Measurements from ENCODE around the gene ENDOD1. TPM values are rescaled to one million over a fixed set of nuclear protein-coding genes. Genes with fewer than 3 reads are reported as not detected.
A peak's percentile ranks its signal among the peaks of the same experiment; 100 is the strongest.
"Not testable (repeated sequence)": the region's sequence is repeated elsewhere in the genome, so short reads cannot be mapped to it uniquely, and the experiment has no call there.

The ENDOD1 gene
- total RNA-seq, 1 experiment from 2014 or later = 28.2 TPM

DNA sequence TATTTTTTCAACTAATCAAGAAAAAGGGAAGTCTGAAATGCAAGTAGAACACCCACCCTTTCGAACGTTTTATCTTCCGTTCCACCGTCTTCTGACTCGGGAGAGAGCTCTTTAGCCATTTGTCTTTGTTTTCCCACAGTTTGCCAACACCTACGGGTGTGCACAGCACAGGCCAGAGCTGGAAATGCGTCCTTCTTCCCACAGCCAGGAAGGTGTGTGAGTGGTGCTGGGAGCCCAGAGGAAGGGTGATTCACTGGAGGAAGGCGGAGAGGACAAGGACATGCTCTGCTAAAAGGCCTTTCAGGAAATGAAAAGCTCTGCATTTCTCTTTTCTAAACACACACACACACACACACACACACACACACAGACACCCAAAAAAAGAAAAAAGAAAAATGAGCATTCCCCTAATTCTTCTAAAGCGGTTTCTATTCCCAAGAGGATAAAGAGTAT is 18.5 kb downstream of the ENDOD1 start:
- in situ Hi-C loops (cut with HindIII; ENCODE audit: low pct_unique_long_range_greater_than_20kb, low sequenced_read_pairs) = no loop called here
- BruUV-seq (replicated peaks) = no TSS peak

DNA sequence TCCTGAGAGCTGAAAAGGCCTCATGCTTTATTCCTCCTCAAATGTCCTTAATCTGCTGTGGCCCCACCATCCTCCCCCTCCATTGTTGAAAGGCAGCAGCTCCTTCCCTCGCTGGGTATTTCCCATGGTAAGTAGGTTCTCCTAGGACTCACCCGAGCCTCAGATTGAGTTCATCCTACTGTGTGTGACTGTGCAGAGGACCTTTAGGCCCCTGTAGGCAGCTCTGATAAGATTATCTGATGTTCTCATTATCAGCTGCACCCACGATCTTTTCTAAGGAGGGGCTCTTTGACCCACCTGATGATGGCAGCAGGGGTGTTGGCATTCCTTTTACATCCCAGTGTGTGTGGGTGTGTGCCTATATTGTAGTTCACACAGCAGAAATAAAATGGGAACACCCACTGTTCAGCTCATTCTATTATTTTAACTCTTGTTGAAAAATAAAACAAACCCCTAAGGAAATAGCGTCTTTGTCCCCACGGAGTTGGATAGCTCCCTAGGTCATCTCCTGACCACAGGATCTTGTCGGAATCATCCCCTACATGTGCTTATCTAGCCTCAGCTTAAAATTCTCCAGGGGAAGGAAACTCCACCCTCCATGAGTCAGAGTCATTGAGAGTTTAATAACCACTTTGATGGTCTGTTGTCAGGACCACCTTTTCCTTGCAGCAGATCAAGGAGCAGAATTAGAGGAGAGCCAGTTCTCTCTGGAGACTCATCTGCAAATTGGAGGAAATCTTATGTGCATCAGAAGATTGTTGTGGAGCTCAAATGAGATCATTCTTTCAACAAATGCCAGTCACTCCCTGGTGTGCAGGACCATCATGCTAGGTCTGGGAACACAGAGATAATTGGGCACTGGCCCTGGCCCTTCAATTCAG is 19.3 kb downstream of the ENDOD1 start:
- in situ Hi-C loops (cut with HindIII; ENCODE audit: low pct_unique_long_range_greater_than_20kb, low sequenced_read_pairs) (no loop called here), intact Hi-C loops (cut with micrococcal nuclease; ENCODE audit: unreplicated experiment) (no loop called here)
- CTCF ChIA-PET = no interaction called here
- POLR2A ChIA-PET = no interaction called here
- Histone ChIP-seq H3K27me3 (ENCODE audit: control insufficient read depth, insufficient read depth, low read length) (no peaks in the 10 kb centered on the region), H3K4me3 (ENCODE audit: low read depth in 2 of 2, low read length in 2 of 2) (no peak overlapping the region), H3K4me1 (ENCODE audit: control insufficient read depth, insufficient read depth, low read length) (no peaks in the 10 kb centered on the region; the same call in 1 of the 2 replicates), H3K9me3 (ENCODE audit: control insufficient read depth, insufficient read depth, low read depth, low read length) (no peaks in the 10 kb centered on the region), H3K27ac (ENCODE audit: low read length) (no peak overlapping the region), H3K36me3 (ENCODE audit: control insufficient read depth, insufficient read depth, low read length) (no peaks in the 10 kb centered on the region)
- no peak for TF ChIP-seq SIN3A (IDR thresholded peaks at IDR 0.05; ENCODE audit: borderline replicate concordance, insufficient read depth, low read depth, low read length)
- no peak for TF ChIP-seq TCF7L2 (IDR thresholded peaks at IDR 0.05; ENCODE audit: low read depth, low read length)
- no peak for TF ChIP-seq POLR2AphosphoS5 (IDR thresholded peaks at IDR 0.05; ENCODE audit: low read depth, low read length)
- TF ChIP-seq, protein P1, sequence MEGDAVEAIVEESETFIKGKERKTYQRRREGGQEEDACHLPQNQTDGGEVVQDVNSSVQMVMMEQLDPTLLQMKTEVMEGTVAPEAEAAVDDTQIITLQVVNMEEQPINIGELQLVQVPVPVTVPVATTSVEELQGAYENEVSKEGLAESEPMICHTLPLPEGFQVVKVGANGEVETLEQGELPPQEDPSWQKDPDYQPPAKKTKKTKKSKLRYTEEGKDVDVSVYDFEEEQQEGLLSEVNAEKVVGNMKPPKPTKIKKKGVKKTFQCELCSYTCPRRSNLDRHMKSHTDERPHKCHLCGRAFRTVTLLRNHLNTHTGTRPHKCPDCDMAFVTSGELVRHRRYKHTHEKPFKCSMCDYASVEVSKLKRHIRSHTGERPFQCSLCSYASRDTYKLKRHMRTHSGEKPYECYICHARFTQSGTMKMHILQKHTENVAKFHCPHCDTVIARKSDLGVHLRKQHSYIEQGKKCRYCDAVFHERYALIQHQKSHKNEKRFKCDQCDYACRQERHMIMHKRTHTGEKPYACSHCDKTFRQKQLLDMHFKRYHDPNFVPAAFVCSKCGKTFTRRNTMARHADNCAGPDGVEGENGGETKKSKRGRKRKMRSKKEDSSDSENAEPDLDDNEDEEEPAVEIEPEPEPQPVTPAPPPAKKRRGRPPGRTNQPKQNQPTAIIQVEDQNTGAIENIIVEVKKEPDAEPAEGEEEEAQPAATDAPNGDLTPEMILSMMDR (IDR thresholded peaks at IDR 0.05) = no peak
- TF ChIP-seq, protein P2, sequence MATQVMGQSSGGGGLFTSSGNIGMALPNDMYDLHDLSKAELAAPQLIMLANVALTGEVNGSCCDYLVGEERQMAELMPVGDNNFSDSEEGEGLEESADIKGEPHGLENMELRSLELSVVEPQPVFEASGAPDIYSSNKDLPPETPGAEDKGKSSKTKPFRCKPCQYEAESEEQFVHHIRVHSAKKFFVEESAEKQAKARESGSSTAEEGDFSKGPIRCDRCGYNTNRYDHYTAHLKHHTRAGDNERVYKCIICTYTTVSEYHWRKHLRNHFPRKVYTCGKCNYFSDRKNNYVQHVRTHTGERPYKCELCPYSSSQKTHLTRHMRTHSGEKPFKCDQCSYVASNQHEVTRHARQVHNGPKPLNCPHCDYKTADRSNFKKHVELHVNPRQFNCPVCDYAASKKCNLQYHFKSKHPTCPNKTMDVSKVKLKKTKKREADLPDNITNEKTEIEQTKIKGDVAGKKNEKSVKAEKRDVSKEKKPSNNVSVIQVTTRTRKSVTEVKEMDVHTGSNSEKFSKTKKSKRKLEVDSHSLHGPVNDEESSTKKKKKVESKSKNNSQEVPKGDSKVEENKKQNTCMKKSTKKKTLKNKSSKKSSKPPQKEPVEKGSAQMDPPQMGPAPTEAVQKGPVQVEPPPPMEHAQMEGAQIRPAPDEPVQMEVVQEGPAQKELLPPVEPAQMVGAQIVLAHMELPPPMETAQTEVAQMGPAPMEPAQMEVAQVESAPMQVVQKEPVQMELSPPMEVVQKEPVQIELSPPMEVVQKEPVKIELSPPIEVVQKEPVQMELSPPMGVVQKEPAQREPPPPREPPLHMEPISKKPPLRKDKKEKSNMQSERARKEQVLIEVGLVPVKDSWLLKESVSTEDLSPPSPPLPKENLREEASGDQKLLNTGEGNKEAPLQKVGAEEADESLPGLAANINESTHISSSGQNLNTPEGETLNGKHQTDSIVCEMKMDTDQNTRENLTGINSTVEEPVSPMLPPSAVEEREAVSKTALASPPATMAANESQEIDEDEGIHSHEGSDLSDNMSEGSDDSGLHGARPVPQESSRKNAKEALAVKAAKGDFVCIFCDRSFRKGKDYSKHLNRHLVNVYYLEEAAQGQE (IDR thresholded peaks at IDR 0.05; ENCODE audit: insufficient read depth in 1 of 2, low read depth in 2 of 2, low read length in 1 of 2) = no peak
- ATAC-seq = no peak
- DNase-seq (ENCODE audit: low read depth, low spot score) = no peak
- BruUV-seq (replicated peaks) = no TSS peak

More for the DNA sequence above, 18.5 kb downstream of the ENDOD1 start:
- Histone ChIP-seq H3K27me3 (ENCODE audit: control insufficient read depth, insufficient read depth, low read length) (no peaks in the 10 kb centered on the region), H3K9me3 (ENCODE audit: control insufficient read depth, insufficient read depth, low read depth, low read length) (no peaks in the 10 kb centered on the region), H3K4me3 (ENCODE audit: low read depth in 2 of 2, low read length in 2 of 2) (no peak overlapping the region; a peak in 1 of 4 replicates), H3K27ac (ENCODE audit: low read length) (peak overlapping the region; percentile 24; the same call in 1 of the 2 replicates), H3K36me3 (ENCODE audit: control insufficient read depth, insufficient read depth, low read length) (no peaks in the 10 kb centered on the region), H3K4me1 (ENCODE audit: control insufficient read depth, insufficient read depth, low read length) (peaks cover 5% of the 10 kb centered on the region; the same call in 1 of the 2 replicates)
- ChIA-PET POLR2A (no interaction called here), CTCF (interaction anchor here (1.2 kb wide), 1 partner anchor 17 kb away, joined by 4 read pairs; no protein-coding TSS in a partner anchor)
- no peak for DNase-seq (ENCODE audit: low read depth, low spot score)
- intact Hi-C loops (cut with micrococcal nuclease; ENCODE audit: unreplicated experiment) = no loop called here
- TF ChIP-seq, protein P1 (IDR thresholded peaks at IDR 0.05) = no peak
- TF ChIP-seq SIN3A (IDR thresholded peaks at IDR 0.05; ENCODE audit: borderline replicate concordance, insufficient read depth, low read depth, low read length) (no peak), TCF7L2 (IDR thresholded peaks at IDR 0.05; ENCODE audit: low read depth, low read length) (no peak), POLR2AphosphoS5 (IDR thresholded peaks at IDR 0.05; ENCODE audit: low read depth, low read length) (no peak)
- TF ChIP-seq, protein P2 (IDR thresholded peaks at IDR 0.05; ENCODE audit: insufficient read depth in 1 of 2, low read depth in 2 of 2, low read length in 1 of 2) = no peak
- ATAC-seq = 0 out of 2 replicates have a peak, but pooled peaks have one; percentile 56

DNA sequence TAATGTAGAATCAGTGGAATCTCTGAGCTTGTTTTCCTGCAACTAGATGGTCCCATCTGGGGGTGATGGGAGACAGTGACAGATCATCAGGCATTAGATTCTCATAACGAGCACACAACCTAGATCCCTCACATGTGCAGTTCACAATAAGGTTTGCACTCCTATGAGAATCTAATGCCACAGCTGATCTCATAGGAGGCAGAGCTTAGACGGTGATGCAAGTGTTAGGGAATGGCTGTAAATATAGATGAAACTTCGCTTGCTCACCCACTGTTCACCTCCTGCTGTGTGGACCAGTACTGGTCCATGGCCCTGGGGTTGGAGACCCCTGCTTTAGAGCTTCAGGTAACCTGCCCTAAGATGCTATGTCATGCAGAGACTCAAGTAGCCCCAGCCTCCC is 21.8 kb downstream of the ENDOD1 start:
- CTCF ChIA-PET = interaction anchor here (0.6 kb wide), 1 partner anchor 1356 kb away, joined by 4 read pairs; no protein-coding TSS in a partner anchor
- in situ Hi-C loops (cut with HindIII; ENCODE audit: low pct_unique_long_range_greater_than_20kb, low sequenced_read_pairs); H3K27ac ChIP-seq (ENCODE audit: low read length); H3K27me3 ChIP-seq (ENCODE audit: control insufficient read depth, insufficient read depth, low read length); ATAC-seq; POLR2A ChIA-PET; DNase-seq (ENCODE audit: low read depth, low spot score); BruUV-seq (replicated peaks); H3K9me3 ChIP-seq (ENCODE audit: control insufficient read depth, insufficient read depth, low read depth, low read length); intact Hi-C loops (cut with micrococcal nuclease; ENCODE audit: unreplicated experiment); H3K36me3 ChIP-seq (ENCODE audit: control insufficient read depth, insufficient read depth, low read length); H3K4me3 ChIP-seq (ENCODE audit: low read depth in 2 of 2, low read length in 2 of 2); H3K4me1 ChIP-seq (ENCODE audit: control insufficient read depth, insufficient read depth, low read length): not testable (repeated sequence)
